ENCODE measurements around the gene CPTP. TPM values are rescaled to one million over a fixed set of nuclear protein-coding genes. Genes with fewer than 3 reads are reported as not detected.

The CPTP gene
- total and polyA plus RNA-seq, 2 of the 13 experiments (the other 11 are each of a cell fraction or from before 2014, with no cell fraction given), result 5.5 to 9.3 TPM

- TF ChIP-seq ZBTB39 (CRISPR knock-in tag; IDR thresholded peaks at IDR 0.05), result no peak
- TF ChIP-seq HNF4A (CRISPR knock-in tag; IDR thresholded peaks at IDR 0.05), result peak; percentile 47
- TF ChIP-seq ATM (IDR thresholded peaks at IDR 0.05; ENCODE audit: borderline replicate concordance), result no peak
- TF ChIP-seq HINFP (CRISPR knock-in tag; IDR thresholded peaks at IDR 0.05; ENCODE audit: low read depth), result no peak
- TF ChIP-seq ZBTB7B (CRISPR knock-in tag; IDR thresholded peaks at IDR 0.05), result no peak
- no peak for TF ChIP-seq ZNF333 (CRISPR knock-in tag; IDR thresholded peaks at IDR 0.05; ENCODE audit: borderline replicate concordance)
- no peak for TF ChIP-seq ZNF737 (CRISPR knock-in tag; IDR thresholded peaks at IDR 0.05; ENCODE audit: borderline replicate concordance)
- peak; percentile 84 for TF ChIP-seq ZBTB33 (CRISPR knock-in tag; IDR thresholded peaks at IDR 0.05)
- TF ChIP-seq HBP1 (CRISPR knock-in tag; IDR thresholded peaks at IDR 0.05; ENCODE audit: low read depth), result no peak
Measured at GRCh38 chr1:1278620-1279019, 46.0 kb upstream of the CPTP start (continued).
